IMR-90 (cell line): ENCODE data around the gene PBX4.

Experiments
- CEBPB ChIP-seq: IDR thresholded peaks from 2 replicates; pipeline ENCODE4 v1.6.1; 2012; ENCODE audit warnings: low read depth, low read length, improper control_type of control experiment
- CHD1 ChIP-seq: IDR thresholded peaks from 2 replicates; pipeline ENCODE4 v1.6.1; 2012; ENCODE audit warnings: low read depth, low read length, improper control_type of control experiment
- CTCF ChIP-seq: conservative IDR thresholded peaks from 2 replicates; pipeline ENCODE4 v1.5.1; 2012; ENCODE audit warnings: mild to moderate bottlenecking, low read depth, low read length, improper control_type of control experiment
- ELK1 ChIP-seq: fragments of 150-350 bp; IDR thresholded peaks from 2 replicates; pipeline ENCODE4 v1.6.1; 2016; ENCODE audit warnings: low read depth, mild to moderate bottlenecking, low read length, moderate library complexity, borderline replicate concordance
- FOS ChIP-seq: fragments of 150-350 bp; IDR thresholded peaks from 2 replicates; pipeline ENCODE4 v1.6.1; 2016; ENCODE audit warnings: low read depth, low read length
- MAFK ChIP-seq: IDR thresholded peaks from 2 replicates; pipeline ENCODE4 v1.6.1; 2012; ENCODE audit warnings: low read depth, low read length, improper control_type of control experiment
- MAZ ChIP-seq: IDR thresholded peaks from 2 replicates; pipeline ENCODE4 v1.6.1; 2012; ENCODE audit warnings: low read depth, mild to moderate bottlenecking, low read length, improper control_type of control experiment, moderate library complexity, borderline replicate concordance
- NFE2L2 ChIP-seq: fragments of 150-350 bp; IDR thresholded peaks from 2 replicates; pipeline ENCODE4 v1.6.1; 2016; ENCODE audit warnings: low read depth, mild to moderate bottlenecking, low read length
- POLR2A ChIP-seq: IDR thresholded peaks from 2 replicates; pipeline ENCODE4 v1.6.1; 2012; ENCODE audit warnings: mild to moderate bottlenecking, low read depth, low read length
- RAD21 ChIP-seq: IDR thresholded peaks from 2 replicates; pipeline ENCODE4 v1.6.1; 2012; ENCODE audit warnings: low read length, improper control_type of control experiment
- RCOR1 ChIP-seq: IDR thresholded peaks from 2 replicates; pipeline ENCODE4 v1.6.1; 2012; ENCODE audit warnings: mild to moderate bottlenecking, low read length, improper control_type of control experiment; ENCODE audit not compliant: insufficient replicate concordance
- RFX5 ChIP-seq: IDR thresholded peaks from 2 replicates; pipeline ENCODE4 v1.8.0; 2012; ENCODE audit warnings: low read depth, mild to moderate bottlenecking, low read length, moderate library complexity
- SMC3 ChIP-seq: fragments of 150-350 bp; IDR thresholded peaks from 2 replicates; pipeline ENCODE4 v1.6.1; 2016; ENCODE audit warnings: low read depth, mild to moderate bottlenecking, antibody characterized with exemption, low read length, moderate library complexity
- USF2 ChIP-seq: fragments of 150-350 bp; IDR thresholded peaks from 2 replicates; pipeline ENCODE4 v1.6.1; 2017; ENCODE audit warnings: mild to moderate bottlenecking, antibody characterized with exemption, low read length, low read depth

GRCh38 chr19:19653597-19654147 lies 35.2 kb upstream of the PBX4 start:
- no peak for TF ChIP-seq RFX5
- no peak for TF ChIP-seq CTCF
- no peak for TF ChIP-seq RAD21
- TF ChIP-seq POLR2A, result no peak
- TF ChIP-seq USF2, result no peak
- TF ChIP-seq MAFK, result no peak
- no peak for TF ChIP-seq CEBPB
- no peak for TF ChIP-seq SMC3
- TF ChIP-seq RCOR1, result no peak
- no peak for TF ChIP-seq MAZ
- no peak for TF ChIP-seq FOS
- no peak for TF ChIP-seq CHD1
- no peak for TF ChIP-seq NFE2L2
- TF ChIP-seq ELK1, result no peak
